SHP77 (cell line): Measurements from ENCODE around the gene HPCAL4.

ENCODE experiments used
- DNase-seq, 2 experiments: peaks; one replicate each; lab custom pipeline; 2025; lab: John Stamatoyannopoulos, UW

The HPCAL4 gene

DNA sequence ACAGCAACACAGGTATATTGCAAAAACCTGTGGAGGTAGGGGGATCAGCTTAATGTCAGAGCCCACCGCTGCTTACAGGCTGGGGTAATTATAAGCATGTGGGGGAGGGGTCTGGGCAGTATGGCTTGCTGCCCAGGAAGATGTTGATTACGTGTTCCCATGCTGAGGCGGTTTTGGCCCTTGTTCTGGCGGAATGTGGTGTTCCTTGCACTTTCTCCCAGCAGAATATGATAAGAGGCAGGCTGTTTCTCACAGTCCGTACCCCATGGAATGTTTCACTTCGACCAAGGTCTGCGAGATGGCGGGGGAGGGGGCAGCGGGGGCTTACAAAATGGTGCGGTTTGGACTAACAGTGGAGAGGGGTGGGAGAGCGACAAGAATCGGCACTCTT lies 9.8 kb upstream of the HPCAL4 start:
- DNase-seq: no peak

DNA sequence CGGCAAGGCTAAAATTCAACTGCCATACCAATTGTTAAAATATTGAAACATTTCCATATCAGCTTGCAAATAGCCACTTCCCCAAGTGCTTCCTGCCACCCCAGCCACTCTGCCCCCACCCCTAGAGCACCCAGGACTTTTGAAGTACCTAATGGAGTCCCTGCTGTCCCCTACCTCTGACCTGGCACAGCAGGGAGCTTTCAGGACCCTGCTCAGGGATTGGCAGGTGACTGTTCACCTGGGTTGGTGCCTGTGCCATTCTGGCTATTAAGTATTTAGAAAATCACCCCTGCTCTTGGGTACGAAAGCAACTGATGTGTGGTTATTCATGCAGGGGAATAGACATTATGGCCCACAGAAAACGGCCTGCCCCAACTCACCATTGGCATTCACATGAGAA lies 9.1 kb upstream of the HPCAL4 start:
- DNase-seq: no peak

DNA sequence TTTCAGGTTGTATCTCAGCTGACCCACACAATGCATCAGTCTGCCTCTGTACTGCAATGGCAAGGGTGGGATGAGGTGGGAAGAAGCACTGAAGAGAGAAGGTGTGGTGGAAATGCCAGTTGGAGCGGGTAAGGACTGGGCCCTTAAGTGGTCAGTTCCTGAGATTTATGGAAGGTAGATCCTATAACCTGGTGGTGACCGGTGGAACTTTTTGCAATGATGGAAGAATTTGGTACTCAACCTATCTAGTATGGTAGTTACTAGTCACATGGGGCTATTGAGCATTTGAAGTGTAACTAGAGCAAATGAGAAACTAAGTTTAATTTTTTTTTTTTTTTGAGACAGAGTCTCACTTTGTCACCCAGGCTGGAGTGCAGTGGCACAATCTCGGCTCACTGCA lies 8.2 kb upstream of the HPCAL4 start:
- DNase-seq: no peak

DNA sequence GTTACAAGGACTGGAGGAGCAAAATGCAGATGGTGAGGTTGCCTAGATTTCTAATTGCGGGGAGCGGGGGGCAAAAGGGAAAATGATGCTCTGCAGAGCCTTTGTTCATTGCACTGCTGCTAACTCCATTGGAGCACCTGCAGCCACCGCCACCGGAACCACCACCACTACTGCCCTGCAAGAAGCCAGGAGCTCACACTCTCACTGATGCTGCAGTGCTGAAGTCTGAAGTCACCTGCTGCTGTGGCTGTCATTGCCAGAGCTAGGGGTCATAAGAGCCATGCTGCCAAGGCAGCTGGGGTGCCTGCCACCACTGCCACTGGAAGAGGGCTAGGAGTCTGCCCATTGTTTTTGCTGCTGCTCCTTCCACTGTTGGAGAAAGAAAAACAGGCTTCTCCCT lies 7.3 kb upstream of the HPCAL4 start:
- DNase-seq: no peak

DNA sequence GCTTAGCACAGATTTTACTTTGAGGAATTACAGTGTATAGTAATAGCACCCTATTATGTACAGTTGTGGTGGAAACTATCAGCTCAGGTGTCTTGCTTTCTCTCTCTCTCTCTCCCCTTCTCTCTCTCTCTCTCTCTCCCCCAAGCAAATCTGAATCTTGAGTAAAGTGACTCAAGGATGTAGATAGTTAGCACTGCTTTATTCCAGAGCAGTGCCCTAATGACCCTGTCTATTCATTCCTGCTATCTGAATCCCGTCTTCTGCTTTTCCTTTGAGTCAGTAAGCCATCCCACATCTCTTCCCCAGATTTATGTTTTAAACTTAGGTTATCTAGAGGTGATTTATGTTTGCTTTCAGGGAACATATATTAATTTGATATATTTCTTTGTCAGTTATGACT lies 5.2 kb upstream of the HPCAL4 start:
- no peak for DNase-seq

DNA sequence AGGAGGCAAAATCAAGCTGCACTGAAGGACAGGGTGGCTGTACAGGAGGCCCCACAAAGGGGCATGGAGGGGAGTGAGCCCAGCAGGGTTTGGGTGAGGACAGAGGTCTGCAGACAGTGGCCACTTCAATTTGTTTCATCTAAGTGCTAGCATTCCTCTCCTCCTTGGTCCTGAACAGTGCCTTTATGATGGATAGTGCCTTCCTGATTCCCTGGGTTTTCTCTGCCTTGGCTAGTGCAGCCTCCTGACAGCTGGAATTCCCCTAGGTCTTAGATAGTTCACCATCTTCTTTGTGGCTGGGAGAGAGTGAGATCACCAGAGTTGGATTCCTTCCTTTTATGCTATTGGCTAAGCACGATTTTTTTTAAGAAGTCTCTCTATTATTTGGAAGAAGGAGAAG lies 3.8 kb upstream of the HPCAL4 start:
- no peak for DNase-seq

DNA sequence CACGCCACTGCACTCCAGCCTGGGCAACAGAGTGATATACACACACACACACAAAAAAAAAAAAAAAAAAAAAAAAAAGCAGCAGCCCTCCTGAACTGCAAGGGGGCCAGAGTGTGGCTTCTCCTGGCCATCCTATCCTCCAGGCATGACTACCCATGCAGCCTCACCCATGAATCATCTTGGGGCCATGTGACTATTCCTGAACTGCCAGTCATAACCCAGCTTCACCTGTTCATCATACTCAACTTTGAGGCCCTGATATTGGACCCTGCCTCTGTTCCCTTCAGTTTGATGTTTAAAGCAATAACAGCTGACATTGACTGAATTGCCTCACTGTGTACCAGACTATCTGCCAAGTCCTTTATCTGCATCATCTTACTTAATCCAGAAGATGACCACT lies 2.8 kb upstream of the HPCAL4 start:
- DNase-seq: no peak

DNA sequence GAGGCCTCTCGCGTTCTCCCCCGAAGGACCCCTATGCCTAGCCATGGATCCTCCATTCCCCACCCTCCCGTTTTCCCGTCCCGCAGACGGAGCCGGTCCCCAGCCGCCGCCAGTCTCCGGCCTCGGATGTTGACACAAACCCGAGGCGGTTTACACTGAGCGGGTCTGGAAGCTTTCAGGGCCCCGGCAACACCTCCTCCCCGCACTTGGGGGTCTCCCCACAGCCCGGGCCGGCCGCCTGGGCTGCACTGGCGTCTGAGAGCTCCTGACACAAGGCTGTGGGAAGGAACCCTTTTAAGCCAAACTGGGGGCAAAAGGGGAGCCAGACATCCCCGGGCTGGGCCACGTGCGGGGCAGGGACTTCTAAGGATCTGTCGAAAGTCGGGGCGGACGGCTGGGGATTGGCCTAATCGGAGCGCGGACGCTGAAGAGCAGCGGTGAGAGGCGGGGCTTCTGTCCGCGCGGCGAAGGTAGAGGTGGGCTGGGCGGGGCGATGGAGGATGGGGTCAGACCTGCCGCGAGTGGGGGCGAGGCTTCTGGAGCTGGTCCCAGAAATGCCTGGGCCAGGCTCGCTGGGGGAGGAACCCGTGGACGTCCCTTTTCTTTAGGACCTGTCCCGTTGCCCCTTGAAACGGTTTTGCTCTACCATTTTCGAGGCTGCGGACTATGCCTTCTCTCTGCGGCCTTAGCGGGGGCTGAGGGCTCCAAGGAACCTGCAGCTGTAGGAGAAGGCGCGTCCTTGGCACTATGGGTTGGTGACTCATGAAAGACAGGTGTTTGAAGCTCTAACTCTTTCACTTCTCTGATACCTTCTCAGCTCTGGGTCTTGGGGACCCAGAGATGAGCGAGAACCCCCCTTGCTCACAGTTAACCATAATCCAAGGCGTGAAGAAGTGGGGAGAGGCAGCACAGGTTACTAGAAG lies 1.2 kb upstream of the HPCAL4 start:
- DNase-seq: no peak

DNA sequence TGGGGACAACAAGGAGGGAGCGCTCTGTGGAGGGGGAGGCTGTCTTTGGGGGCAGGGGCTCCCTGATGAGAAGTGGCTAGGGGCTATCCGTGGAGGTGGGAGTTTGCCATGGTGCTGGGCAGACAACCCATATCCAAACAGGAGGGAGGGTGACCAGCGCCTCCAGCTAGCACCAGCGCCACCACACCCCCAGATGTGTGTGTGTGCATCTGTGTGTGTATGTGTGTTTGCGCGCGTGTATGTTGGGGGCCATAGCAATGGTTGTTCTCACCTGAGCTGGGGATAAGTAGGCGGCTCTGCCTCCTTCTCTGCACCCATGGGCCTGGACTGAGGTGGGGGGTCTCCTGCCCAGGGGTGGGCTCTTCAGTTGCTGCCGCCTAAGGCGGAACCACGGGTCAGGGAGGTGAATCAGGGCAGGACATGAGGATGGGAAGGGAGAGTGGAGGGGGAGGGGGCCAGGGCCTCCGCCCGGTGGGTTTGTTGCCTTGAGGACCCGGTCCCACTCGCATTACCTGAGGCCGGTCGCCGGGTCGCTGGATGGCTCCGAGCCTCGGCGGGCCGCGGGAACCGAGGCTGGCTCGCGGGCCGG lies 345 bp downstream of the HPCAL4 start:
- DNase-seq: no peak

DNA sequence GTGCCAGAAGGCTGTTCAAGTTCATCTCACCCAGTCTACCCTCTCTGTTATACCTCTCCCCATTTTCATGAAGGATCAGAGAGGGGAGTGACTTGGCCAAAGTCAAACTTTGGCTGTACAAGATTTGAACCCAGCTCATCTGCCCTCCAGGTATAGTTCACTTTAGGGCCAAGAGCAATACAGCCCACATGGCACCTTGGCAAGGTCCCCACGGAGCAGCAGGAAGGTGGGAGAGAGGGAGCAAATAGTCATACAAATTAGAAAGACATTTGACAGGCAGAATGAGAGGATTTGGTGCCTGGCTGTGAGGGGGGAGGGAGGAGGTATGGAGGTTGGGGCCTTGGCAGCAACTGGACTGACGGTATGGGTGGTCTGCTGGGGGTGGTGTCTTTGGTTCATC lies 1.0 kb downstream of the HPCAL4 start:
- DNase-seq: no peak

DNA sequence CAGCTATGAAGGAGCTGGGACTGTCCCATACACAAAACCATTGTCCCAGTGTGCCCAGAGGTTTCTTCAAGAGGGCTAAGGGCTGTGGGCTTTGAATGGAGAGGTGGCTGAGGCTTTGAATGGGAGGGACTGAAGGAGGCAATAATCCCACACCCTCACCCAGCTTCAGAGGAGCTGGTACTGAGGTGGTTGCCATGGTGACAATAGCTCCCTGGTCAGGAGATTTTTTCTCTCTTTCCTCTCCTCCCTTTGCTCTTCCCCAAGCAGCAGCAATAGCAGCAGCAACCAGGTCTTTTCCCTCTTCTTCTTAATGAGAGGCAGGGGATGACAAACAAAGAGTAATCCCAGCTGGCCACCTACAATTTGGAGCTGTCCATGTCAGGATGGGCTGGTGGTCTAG lies 1.6 kb downstream of the HPCAL4 start:
- no peak for DNase-seq

DNA sequence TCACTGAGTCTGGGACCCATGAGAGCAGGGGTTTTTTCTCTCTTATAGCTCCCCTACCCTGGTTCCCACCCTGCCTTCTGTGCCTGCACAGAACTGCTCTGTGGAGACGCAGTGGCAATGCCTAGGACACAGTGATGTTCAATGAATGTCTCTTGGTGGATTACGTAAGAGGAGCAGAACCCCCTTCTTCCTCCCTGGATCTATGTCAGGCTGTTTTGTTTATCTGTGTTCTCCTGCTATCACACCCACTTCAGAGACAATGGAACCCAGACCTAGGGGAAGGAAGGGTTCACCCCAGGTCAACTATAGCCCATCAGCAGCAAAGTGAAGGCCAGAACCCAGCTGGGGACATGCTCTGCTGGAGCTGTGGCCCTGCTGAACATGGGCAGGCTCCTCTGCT lies 2.0 kb downstream of the HPCAL4 start:
- DNase-seq: no peak

DNA sequence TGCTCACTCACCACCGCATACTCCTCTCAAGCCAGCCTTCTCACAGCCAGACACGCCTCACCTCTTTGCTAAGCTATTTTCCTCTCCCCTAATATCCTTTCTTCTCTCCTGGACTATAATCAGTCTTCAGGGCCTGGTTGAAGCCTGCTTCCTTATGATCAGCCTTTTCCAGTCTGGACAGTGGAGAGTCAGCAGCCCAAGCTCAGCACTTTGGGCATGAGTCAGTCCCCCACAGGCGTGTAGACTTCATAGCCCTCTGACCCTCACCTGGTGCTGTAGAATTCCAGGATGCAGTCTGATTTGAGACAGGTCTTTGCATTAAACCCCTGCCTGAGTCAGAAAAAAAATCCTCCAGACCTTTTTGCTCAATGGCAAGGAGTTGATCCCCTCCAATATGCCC lies 2.5 kb downstream of the HPCAL4 start:
- no peak for DNase-seq

DNA sequence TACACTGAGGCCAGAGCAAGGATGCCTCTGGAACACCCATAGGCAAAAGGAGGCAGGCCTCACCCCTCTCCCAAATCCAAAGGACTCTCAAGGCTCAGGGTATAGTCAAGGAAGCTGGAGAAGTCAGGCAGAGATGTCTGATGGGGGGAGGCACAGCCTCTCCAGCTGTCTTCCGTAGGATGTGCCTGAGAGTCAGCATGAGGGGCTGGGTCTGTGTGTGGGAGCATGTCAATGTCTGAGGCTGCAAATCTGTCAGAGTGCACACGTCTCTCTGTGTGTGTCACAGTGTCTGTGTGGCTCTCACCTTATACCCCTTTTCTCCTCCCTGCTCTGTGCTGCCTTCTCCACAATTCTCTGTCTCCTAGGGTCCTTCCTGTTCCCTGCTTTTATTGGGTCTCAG lies 4.0 kb downstream of the HPCAL4 start:
- no peak for DNase-seq

DNA sequence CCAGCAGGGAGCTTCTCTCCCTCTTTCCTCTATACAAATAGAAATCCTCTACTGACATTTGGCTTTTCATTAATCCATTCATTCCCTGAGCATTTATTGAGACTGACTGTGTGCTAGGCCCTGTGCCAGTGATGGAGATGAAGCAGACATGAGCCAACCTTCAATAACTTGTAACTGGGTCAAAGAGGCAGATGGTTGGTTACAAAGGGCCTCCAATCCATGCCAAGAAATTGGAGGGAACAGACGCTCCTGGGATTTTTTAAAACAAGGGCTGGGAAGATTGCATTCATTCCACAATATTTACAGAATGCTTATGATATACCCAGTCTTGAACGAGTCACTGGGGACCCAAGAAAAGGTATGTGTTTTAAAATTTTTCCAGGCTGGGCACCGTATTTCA lies 6.2 kb downstream of the HPCAL4 start:
- no peak for DNase-seq

DNA sequence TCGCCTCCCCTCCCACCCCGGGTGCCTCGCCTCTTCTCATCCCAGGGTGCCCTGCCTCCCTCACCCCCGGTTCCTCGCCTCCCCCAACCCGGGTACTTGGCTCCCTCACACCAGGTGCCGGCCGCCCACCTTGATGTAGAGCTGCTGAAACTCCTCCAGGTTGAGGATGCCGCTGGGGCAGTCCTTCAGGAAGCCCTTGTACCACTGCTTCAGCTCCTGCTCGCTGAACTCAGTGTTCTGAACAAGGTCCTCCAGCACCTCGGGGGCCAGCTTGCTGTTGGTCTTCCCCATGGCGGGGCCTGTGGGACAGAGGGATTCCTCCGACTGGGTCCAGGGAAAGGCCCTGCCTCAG lies 6.9 kb downstream of the HPCAL4 start:
- DNase-seq: no peak

DNA sequence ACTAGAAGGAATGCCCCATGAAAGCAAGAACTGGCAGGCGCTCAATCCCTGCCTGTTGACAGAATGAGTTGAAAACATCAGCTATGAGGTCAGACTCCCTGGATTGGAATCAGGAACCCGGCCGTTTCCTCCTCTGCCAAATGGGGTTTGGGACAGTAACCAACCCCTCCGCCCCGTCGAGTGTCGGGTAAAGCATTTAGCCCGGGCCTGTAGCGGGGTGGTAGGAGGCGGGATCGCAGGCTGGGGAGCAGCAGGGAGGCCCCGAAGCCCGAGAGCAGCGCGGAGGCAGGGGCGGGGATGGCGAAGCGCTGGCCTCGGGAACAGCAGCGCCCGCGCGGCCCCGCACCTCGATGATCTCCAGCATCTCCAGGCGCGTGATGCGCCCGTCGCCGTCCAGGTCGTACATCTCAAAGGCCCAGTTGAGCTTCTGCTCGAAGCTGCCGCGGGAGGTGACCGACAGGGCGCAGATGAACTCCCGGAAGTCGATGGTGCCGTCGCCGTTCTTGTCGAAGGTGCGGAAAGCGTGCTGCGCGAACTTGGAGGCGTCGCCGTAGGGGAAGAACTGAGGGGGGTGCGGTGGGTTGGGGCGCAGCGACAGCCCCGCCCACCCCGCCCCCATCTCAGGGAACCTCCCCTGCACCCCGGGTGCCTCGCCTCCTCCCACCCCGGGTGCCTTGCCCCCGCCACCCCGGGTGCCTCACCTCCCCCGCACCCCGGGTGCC lies 7.5 kb downstream of the HPCAL4 start:
- no peak for DNase-seq

DNA sequence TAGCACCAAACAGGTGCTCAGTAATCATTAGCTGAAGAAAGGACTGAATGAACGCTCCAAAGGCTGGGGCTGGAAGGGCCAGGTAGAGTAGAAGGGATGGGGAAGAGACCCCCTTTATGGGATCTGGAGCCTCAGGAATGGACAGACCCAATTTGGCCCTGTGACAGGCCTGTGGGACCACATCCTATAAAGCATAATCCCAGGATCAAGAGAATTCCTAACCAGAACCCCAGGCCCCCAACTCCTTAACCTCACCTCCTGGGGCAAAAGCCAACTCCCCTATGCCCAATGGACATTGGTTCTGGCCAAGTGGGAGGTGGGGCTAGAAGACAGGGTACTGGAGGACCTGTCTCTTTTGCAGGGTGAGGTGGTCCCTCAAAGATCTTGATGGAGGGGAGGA lies 9.2 kb downstream of the HPCAL4 start:
- DNase-seq: no peak

DNA sequence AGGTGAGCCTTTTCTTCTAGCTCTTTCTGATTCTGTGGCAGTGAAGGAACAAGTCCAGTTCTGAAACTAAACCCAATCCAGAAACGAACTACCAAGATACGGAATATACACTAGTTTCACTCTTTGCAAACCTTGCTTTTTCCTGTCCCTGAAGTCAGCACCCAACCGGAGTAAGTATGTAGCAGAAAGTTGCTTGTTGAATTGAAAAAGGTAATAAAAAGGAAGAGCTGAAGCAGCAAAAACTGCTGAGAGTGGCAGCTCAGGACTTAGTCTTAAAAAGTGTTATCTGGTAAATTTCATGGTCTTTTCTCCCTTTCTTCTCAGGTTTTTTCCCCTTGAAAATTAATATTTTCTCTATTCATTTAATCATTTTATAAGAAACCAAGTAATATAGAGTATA lies 9.9 kb downstream of the HPCAL4 start:
- no peak for DNase-seq

DNA sequence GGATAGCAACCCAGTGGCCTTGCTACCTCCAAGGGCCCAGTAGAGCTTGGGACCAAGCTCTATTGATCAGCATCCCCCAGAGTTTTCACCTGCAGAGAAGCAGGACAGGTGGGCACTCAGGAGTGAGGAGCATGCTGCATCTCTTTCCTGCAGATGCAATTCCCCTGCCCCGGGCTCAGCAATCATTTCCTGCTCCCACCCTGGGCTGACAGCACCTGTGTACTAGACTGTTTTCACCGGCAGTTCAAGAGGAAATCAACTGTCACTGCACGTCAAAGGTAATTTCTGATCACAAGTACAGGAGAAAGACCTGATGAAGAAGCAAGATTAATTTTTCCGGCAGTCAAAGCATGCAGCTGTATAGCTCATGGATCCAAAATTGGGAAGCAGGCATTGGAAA lies 10.5 kb downstream of the HPCAL4 start:
- DNase-seq: no peak

DNA sequence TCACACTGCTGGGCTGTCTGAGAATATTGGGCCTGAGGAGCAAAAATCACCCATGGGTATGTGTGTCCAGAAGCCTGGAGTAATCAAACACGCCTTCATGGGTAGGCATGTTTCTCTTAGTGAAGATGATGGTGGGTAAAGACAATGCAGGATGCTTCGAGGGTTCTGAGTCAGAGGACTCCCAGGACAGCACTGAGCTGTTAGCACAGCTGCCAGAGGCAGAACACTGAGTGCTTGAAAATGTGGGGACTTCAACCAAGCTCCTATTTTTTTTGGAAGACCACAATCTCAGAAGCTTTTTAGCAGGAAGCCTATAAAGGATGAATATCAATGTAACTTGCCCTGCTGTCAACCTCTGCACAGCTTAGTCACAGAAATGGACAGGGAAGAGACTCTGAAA lies 11.4 kb downstream of the HPCAL4 start:
- DNase-seq: no peak

DNA sequence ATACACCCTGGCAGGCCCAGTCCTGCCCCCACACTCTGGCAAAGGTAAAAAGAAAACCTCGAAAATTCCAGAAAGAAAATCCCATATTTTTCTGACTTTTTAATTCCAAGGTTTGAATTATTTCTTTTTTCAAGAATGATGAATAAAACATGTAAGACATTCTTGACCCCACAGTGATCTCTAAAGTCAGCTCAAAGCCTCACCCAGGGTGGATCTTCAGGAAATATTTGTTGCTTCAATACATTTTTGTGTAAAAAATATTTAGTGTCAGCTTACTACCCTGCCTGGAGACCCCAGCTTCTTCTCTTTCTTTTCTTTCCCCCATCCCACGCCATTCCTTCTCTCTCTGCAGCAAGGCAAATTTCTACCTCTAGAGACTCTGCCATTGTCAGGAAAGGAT lies 12.3 kb downstream of the HPCAL4 start:
- DNase-seq: no peak

DNA sequence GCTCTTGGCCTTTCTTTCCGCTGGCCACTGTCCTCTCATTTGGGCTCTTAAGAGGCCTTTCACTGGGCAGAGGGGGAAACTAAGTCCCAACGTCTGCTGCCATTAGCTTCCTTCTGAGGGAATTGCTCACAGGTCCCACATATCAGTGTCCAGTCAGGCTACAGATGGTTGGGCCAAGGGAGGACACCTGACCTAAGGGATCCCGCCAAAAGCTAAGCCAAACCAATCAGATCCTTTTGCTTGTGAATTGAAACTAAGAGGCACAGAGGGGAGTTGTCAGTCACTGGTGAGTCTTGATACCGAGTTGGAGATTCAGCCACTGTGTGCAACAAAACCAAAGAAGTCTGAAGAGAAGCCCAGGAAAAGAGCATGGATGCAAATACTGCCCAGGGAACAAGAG lies 13.6 kb downstream of the HPCAL4 start:
- no peak for DNase-seq
